ENCODE measurements around the gene NOP16.

Gene NOP16

GRCh38 chr5:176339304-176339703, 49.1 kb downstream of the NOP16 start:
- Histone ChIP-seq H3K9me2 (replicated peaks; ENCODE audit: insufficient read depth, low read length) (no peaks in the 10 kb centered on the region), H3K79me2 (ENCODE audit: low read length) (no peaks in the 10 kb centered on the region), H3K9ac (ENCODE audit: low read length) (no peak overlapping the region), H3K4me2 (ENCODE audit: low read depth, low read length) (no peak overlapping the region), H4K20me1 (ENCODE audit: insufficient read depth, low read length) (no peaks in the 10 kb centered on the region), H3K4me1 (ENCODE audit: low read length) (no peaks in the 10 kb centered on the region), H3K36me3 (replicated peaks; ENCODE audit: insufficient read depth, low read length) (no peaks in the 10 kb centered on the region), H3F3A (ENCODE audit: insufficient read depth, low read length) (no peaks in the 10 kb centered on the region), H2AFZ (ENCODE audit: low read length) (no peak overlapping the region), H3K9me3 (replicated peaks; ENCODE audit: insufficient read depth, low read length) (no peaks in the 10 kb centered on the region), H3K4me3 (ENCODE audit: low read length) (no peak overlapping the region), H3K27me3 (replicated peaks; ENCODE audit: insufficient read depth, low read length) (no peaks in the 10 kb centered on the region), H3K27ac (ENCODE audit: low read length) (no peak overlapping the region)
- TF ChIP-seq CTCF (IDR thresholded peaks at IDR 0.05; ENCODE audit: low read length) (no peak), EZH2phosphoT487 (IDR thresholded peaks at IDR 0.05; ENCODE audit: low read length) (no peak), EZH2 (optimal IDR thresholded peaks at IDR 0.05; ENCODE audit: low read depth, low read length) (no peak)
- DNase-seq = no peak

- Histone ChIP-seq H3K9ac (ENCODE audit: low read length) (no peak overlapping the region), H3K4me1 (ENCODE audit: low read length) (no peaks in the 10 kb centered on the region), H3K9me3 (replicated peaks; ENCODE audit: insufficient read depth, low read length) (no peaks in the 10 kb centered on the region), H3K79me2 (ENCODE audit: low read length) (no peaks in the 10 kb centered on the region), H2AFZ (ENCODE audit: low read length) (no peak overlapping the region), H3K27me3 (replicated peaks; ENCODE audit: insufficient read depth, low read length) (no peaks in the 10 kb centered on the region), H3K4me2 (ENCODE audit: low read depth, low read length) (no peak overlapping the region), H4K20me1 (ENCODE audit: insufficient read depth, low read length) (no peaks in the 10 kb centered on the region), H3K36me3 (replicated peaks; ENCODE audit: insufficient read depth, low read length) (no peaks in the 10 kb centered on the region), H3K9me2 (replicated peaks; ENCODE audit: insufficient read depth, low read length) (no peaks in the 10 kb centered on the region), H3K4me3 (ENCODE audit: low read length) (no peak overlapping the region), H3K27ac (ENCODE audit: low read length) (no peak overlapping the region), H3F3A (ENCODE audit: insufficient read depth, low read length) (no peaks in the 10 kb centered on the region)
- TF ChIP-seq EZH2 (optimal IDR thresholded peaks at IDR 0.05; ENCODE audit: low read depth, low read length) (no peak), EZH2phosphoT487 (IDR thresholded peaks at IDR 0.05; ENCODE audit: low read length) (no peak), CTCF (IDR thresholded peaks at IDR 0.05; ENCODE audit: low read length) (no peak)
- no peak for DNase-seq
Observed at GRCh38 chr5:176337913-176338312, 50.5 kb downstream of the NOP16 start.

- no peaks in the 10 kb centered on the region for H4K20me1 ChIP-seq (ENCODE audit: insufficient read depth, low read length)
- H3K27me3 ChIP-seq (replicated peaks; ENCODE audit: insufficient read depth, low read length) = no peaks in the 10 kb centered on the region
- DNase-seq = no peak
- H3K4me2 ChIP-seq (ENCODE audit: low read depth, low read length) = no peak overlapping the region
- no peaks in the 10 kb centered on the region for H3K36me3 ChIP-seq (replicated peaks; ENCODE audit: insufficient read depth, low read length)
- no peak overlapping the region for H3K27ac ChIP-seq (ENCODE audit: low read length)
- H3K4me1 ChIP-seq (ENCODE audit: low read length) = no peaks in the 10 kb centered on the region
- TF ChIP-seq EZH2 (optimal IDR thresholded peaks at IDR 0.05; ENCODE audit: low read depth, low read length) (no peak), EZH2phosphoT487 (IDR thresholded peaks at IDR 0.05; ENCODE audit: low read length) (no peak)
- H3K4me3 ChIP-seq (ENCODE audit: low read length) = no peak overlapping the region
- H3K79me2 ChIP-seq (ENCODE audit: low read length) = no peaks in the 10 kb centered on the region
- H3F3A ChIP-seq (ENCODE audit: insufficient read depth, low read length) = no peaks in the 10 kb centered on the region
- no peaks in the 10 kb centered on the region for H3K9me2 ChIP-seq (replicated peaks; ENCODE audit: insufficient read depth, low read length)
- no peaks in the 10 kb centered on the region for H3K9me3 ChIP-seq (replicated peaks; ENCODE audit: insufficient read depth, low read length)
- no peak overlapping the region for H3K9ac ChIP-seq (ENCODE audit: low read length)
- H2AFZ ChIP-seq (ENCODE audit: low read length) = no peak overlapping the region
Observed at GRCh38 chr5:176334031-176334770, 54.2 kb downstream of the NOP16 start.

Measured in MM.1S (cell line).